ENCODE results near the gene PRSS53. TPM values are rescaled to one million over a fixed set of nuclear protein-coding genes. Genes with fewer than 3 reads are reported as not detected.

PRSS53 gene
- total RNA-seq, 1 experiment from 2014 or later, result 3.4 TPM

GRCh38 chr16:31108035-31108793, 19.5 kb upstream of the PRSS53 start, which contains the start of gene BCKDK:
Gene BCKDK, plus strand, starts transcription at chr16:31108386. Its CDS starts 838 bp downstream, at chr16:31109224.
- no TSS peak for BruUV-seq (replicated peaks)

GRCh38 chr16:31107465-31107867, 18.7 kb upstream of the PRSS53 start:
- Histone ChIP-seq H3K36me3 (ENCODE audit: control insufficient read depth, insufficient read depth, low read length) (no peaks in the 10 kb centered on the region; the same call in 1 of the 2 replicates), H3K27ac (ENCODE audit: low read length) (peak overlapping the region; percentile 81), H3K9me3 (ENCODE audit: control insufficient read depth, insufficient read depth, low read depth, low read length) (no peaks in the 10 kb centered on the region), H3K4me3 (ENCODE audit: low read depth in 2 of 2, low read length in 2 of 2) (peak overlapping the region in 1 of 2 experiments; percentile 78; a peak in 3 of 4 replicates), H3K4me1 (ENCODE audit: control insufficient read depth, insufficient read depth, low read length) (peaks cover 9% of the 10 kb centered on the region), H3K27me3 (ENCODE audit: control insufficient read depth, insufficient read depth, low read length) (no peaks in the 10 kb centered on the region)
- intact Hi-C loops (cut with micrococcal nuclease; ENCODE audit: unreplicated experiment), result no loop called here
- POLR2A ChIA-PET, result no interaction called here
- in situ Hi-C loops (cut with HindIII; ENCODE audit: low pct_unique_long_range_greater_than_20kb, low sequenced_read_pairs), result no loop called here
- BruUV-seq (replicated peaks), result no TSS peak
- DNase-seq (ENCODE audit: low read depth, low spot score), result no peak
- CTCF ChIA-PET, result interaction anchor here (0.7 kb wide), 1 partner anchor 237 kb away, joined by 5 read pairs; no protein-coding TSS in a partner anchor
- TF ChIP-seq CTCF (IDR thresholded peaks at IDR 0.05) (no peak), POLR2AphosphoS5 (IDR thresholded peaks at IDR 0.05; ENCODE audit: low read depth, low read length) (no peak), SIN3A (IDR thresholded peaks at IDR 0.05; ENCODE audit: borderline replicate concordance, insufficient read depth, low read depth, low read length) (no peak), REST (IDR thresholded peaks at IDR 0.05; ENCODE audit: insufficient read depth in 1 of 2, low read depth in 2 of 2, low read length in 1 of 2) (no peak), TCF7L2 (IDR thresholded peaks at IDR 0.05; ENCODE audit: low read depth, low read length) (no peak)
- no peak for ATAC-seq

More at GRCh38 chr16:31108035-31108793, 19.5 kb upstream of the PRSS53 start, which contains the start of gene BCKDK:
- ChIA-PET CTCF (no interaction called here), POLR2A (interaction anchor here (0.6 kb wide), 1 partner anchor 111 kb away, joined by 4 read pairs; no protein-coding TSS in a partner anchor)
- Histone ChIP-seq H3K27ac (ENCODE audit: low read length) (peak within 1 kb of the TSS; percentile 81), H3K36me3 (ENCODE audit: control insufficient read depth, insufficient read depth, low read length) (no peaks in the 10 kb centered on the region; the same call in 1 of the 2 replicates), H3K4me3 (ENCODE audit: low read depth in 2 of 2, low read length in 2 of 2) (peak within 1 kb of the TSS; percentile 78 to 94), H3K4me1 (ENCODE audit: control insufficient read depth, insufficient read depth, low read length) (peaks cover 9% of the 10 kb centered on the region), H3K9me3 (ENCODE audit: control insufficient read depth, insufficient read depth, low read depth, low read length) (no peaks in the 10 kb centered on the region), H3K27me3 (ENCODE audit: control insufficient read depth, insufficient read depth, low read length) (no peaks in the 10 kb centered on the region)
- peak; percentile 95 for ATAC-seq
- intact Hi-C loops (cut with micrococcal nuclease; ENCODE audit: unreplicated experiment) (no loop called here), in situ Hi-C loops (cut with HindIII; ENCODE audit: low pct_unique_long_range_greater_than_20kb, low sequenced_read_pairs) (no loop called here)
- no peak for DNase-seq (ENCODE audit: low read depth, low spot score)
- TF ChIP-seq CTCF (IDR thresholded peaks at IDR 0.05) (no peak), POLR2AphosphoS5 (IDR thresholded peaks at IDR 0.05; ENCODE audit: low read depth, low read length) (peak; percentile 46)
